Right forelimb (tissue), 1 donor: Measurements from ENCODE around the gene MSI2.
"Not testable (repeated sequence)": the region's sequence is repeated elsewhere in the genome, so short reads cannot be mapped to it uniquely, and the experiment has no call there.

Experiments
- DNase-seq: peaks from one replicate; pipeline ENCODE4 v3.0.0-alpha.2; 2018

Gene MSI2

GRCh38 chr17:57294101-57294500 is 37.8 kb downstream of the MSI2 start:
- no peak for DNase-seq

- DNase-seq: no peak
Observed at GRCh38 chr17:57294629-57295501, 38.5 kb downstream of the MSI2 start.

GRCh38 chr17:57295526-57296023 is 39.3 kb downstream of the MSI2 start:
- no peak for DNase-seq

GRCh38 chr17:57296231-57296630 is 39.9 kb downstream of the MSI2 start:
- no peak for DNase-seq

GRCh38 chr17:57299176-57299575 is 42.9 kb downstream of the MSI2 start:
- DNase-seq: no peak

- not testable (repeated sequence) for DNase-seq
Observed at GRCh38 chr17:57300592-57300991, 44.3 kb downstream of the MSI2 start.

- no peak for DNase-seq
Observed at GRCh38 chr17:57302690-57303465, 46.6 kb downstream of the MSI2 start.

- DNase-seq: no peak
Observed at GRCh38 chr17:57305144-57305728, 48.9 kb downstream of the MSI2 start.

GRCh38 chr17:57305908-57306504 is 49.7 kb downstream of the MSI2 start:
- DNase-seq: no peak

- DNase-seq: no peak
Observed at GRCh38 chr17:57308543-57309186, 52.3 kb downstream of the MSI2 start.

- no peak for DNase-seq
Observed at GRCh38 chr17:57309479-57309878, 53.2 kb downstream of the MSI2 start.

- no peak for DNase-seq
Observed at GRCh38 chr17:57311281-57312216, 55.2 kb downstream of the MSI2 start.

- DNase-seq: no peak
Observed at GRCh38 chr17:57312242-57312641, 55.9 kb downstream of the MSI2 start.

GRCh38 chr17:57313097-57313835 is 56.9 kb downstream of the MSI2 start:
- DNase-seq: no peak

- DNase-seq: no peak
Observed at GRCh38 chr17:57315061-57316015, 59.0 kb downstream of the MSI2 start.

GRCh38 chr17:57316361-57316760 is 60.0 kb downstream of the MSI2 start:
- DNase-seq: no peak

- DNase-seq: no peak
Observed at GRCh38 chr17:57317079-57317478, 60.8 kb downstream of the MSI2 start.

- no peak for DNase-seq
Observed at GRCh38 chr17:57318913-57319312, 62.6 kb downstream of the MSI2 start.

GRCh38 chr17:57319806-57320205 is 63.5 kb downstream of the MSI2 start:
- no peak for DNase-seq
